Measurements from ENCODE around the gene MYL10.

MYL10 gene

GRCh38 chr7:101628522-101628921 is 574 bp downstream of the MYL10 start:
- no peak overlapping the region for H3K4me3 ChIP-seq (ENCODE audit: low read depth, low read length)
- no peak overlapping the region for H3K27ac ChIP-seq
- H3K27me3 ChIP-seq (ENCODE audit: control insufficient read depth, insufficient read depth, low read length), result no peaks in the 10 kb centered on the region
- H3K79me2 ChIP-seq, result no peaks in the 10 kb centered on the region
- no peaks in the 10 kb centered on the region for H3K4me1 ChIP-seq
- no peaks in the 10 kb centered on the region for H3K36me3 ChIP-seq (ENCODE audit: control insufficient read depth, insufficient read depth, low read length)
- H3K9ac ChIP-seq, result no peak overlapping the region
- no peaks in the 10 kb centered on the region for H3K9me3 ChIP-seq (ENCODE audit: control insufficient read depth, low read length)
- H3K4me2 ChIP-seq (ENCODE audit: low read length), result no peak overlapping the region
- TF ChIP-seq, protein P1, sequence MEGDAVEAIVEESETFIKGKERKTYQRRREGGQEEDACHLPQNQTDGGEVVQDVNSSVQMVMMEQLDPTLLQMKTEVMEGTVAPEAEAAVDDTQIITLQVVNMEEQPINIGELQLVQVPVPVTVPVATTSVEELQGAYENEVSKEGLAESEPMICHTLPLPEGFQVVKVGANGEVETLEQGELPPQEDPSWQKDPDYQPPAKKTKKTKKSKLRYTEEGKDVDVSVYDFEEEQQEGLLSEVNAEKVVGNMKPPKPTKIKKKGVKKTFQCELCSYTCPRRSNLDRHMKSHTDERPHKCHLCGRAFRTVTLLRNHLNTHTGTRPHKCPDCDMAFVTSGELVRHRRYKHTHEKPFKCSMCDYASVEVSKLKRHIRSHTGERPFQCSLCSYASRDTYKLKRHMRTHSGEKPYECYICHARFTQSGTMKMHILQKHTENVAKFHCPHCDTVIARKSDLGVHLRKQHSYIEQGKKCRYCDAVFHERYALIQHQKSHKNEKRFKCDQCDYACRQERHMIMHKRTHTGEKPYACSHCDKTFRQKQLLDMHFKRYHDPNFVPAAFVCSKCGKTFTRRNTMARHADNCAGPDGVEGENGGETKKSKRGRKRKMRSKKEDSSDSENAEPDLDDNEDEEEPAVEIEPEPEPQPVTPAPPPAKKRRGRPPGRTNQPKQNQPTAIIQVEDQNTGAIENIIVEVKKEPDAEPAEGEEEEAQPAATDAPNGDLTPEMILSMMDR (IDR thresholded peaks at IDR 0.05), result no peak
- no peak overlapping the region for H2AFZ ChIP-seq

- Histone ChIP-seq H2AFZ (no peak overlapping the region), H3K27ac (no peak overlapping the region), H3K79me2 (no peaks in the 10 kb centered on the region), H3K27me3 (ENCODE audit: control insufficient read depth, insufficient read depth, low read length) (no peaks in the 10 kb centered on the region), H3K4me3 (ENCODE audit: low read depth, low read length) (no peak overlapping the region), H3K4me2 (ENCODE audit: low read length) (no peak overlapping the region), H3K36me3 (ENCODE audit: control insufficient read depth, insufficient read depth, low read length) (no peaks in the 10 kb centered on the region), H3K4me1 (no peaks in the 10 kb centered on the region), H3K9me3 (ENCODE audit: control insufficient read depth, low read length) (no peaks in the 10 kb centered on the region), H3K9ac (no peak overlapping the region)
- TF ChIP-seq, protein P1 (IDR thresholded peaks at IDR 0.05), result no peak
Observed at GRCh38 chr7:101626758-101627157, 2.3 kb downstream of the MYL10 start.

DNA sequence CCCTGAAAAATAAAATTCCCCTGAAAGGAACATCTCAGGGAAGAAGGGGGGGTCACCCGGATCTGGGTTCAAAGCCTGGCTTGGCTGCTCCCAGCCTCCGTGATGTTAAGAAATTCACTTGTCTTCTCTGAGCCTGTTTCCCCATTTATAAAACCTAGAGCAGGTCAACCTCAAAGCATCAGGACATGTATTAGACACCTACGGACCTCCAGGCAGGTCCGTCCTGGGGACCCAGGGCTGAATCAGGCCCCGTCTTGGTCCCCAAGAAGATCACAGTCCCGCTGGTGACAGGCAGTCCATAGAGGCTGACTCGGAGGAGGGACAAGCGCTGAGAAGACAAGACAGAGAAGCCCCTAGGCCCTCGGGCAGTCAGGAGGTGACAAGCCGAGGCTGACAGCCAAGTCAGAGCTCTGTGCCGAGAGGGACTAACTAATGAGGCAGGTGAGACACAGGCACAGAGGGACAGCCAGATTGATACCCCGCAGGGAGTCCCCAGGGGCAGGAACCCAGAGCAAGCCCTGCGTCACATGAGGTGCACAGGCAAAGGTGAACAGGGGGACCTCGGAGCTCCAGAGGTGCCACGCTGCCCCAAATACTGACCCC is 2.9 kb downstream of the MYL10 start:
- Histone ChIP-seq H3K9me3 (ENCODE audit: control insufficient read depth, low read length) (no peaks in the 10 kb centered on the region), H2AFZ (no peak overlapping the region), H3K36me3 (ENCODE audit: control insufficient read depth, insufficient read depth, low read length) (no peaks in the 10 kb centered on the region), H3K27ac (no peak overlapping the region), H3K4me1 (no peaks in the 10 kb centered on the region), H3K4me3 (ENCODE audit: low read depth, low read length) (no peak overlapping the region), H3K79me2 (no peaks in the 10 kb centered on the region), H3K27me3 (ENCODE audit: control insufficient read depth, insufficient read depth, low read length) (no peaks in the 10 kb centered on the region), H3K9ac (no peak overlapping the region), H3K4me2 (ENCODE audit: low read length) (no peak overlapping the region)
- TF ChIP-seq, protein P1 (IDR thresholded peaks at IDR 0.05), result no peak

DNA sequence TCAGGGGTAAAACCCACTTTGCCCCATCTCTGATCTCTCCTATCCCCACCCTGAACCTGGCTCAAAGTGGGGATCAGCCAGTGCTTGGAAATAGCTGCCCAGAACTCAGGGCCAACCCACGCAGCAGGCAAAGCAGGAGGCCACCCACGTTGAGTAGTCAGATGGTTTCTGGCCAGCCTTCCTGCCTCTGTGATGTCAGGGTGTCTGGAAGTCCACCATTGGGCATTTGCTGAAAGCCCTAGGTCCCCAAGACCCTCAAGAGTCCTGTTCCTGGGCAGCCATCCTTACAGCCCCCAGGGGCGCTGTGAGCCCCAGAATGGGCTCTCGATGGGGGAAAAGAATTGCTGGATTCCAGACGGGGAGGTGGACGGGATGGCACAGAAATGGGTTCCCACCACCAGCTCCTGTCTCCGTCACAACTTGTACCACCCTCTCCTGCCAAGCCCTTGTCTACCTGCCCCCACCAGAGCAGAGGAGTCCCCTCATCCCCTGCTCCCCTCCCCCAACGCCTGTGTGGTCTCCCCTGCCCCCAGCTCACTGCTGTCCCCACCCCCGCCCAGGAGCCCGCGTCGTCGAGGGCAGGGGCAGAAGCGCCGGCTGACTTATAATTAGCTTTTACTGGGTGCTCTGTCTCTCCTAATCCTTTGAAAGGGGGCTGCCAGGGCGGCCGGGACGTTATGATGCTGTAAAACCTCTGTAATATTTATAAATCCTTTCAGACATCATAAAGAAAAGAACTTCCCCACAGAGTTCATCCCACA is 3.9 kb downstream of the MYL10 start:
- no peak overlapping the region for H3K9ac ChIP-seq
- H3K9me3 ChIP-seq (ENCODE audit: control insufficient read depth, low read length), result no peaks in the 10 kb centered on the region
- no peak overlapping the region for H3K4me3 ChIP-seq (ENCODE audit: low read depth, low read length)
- no peak overlapping the region for H3K27ac ChIP-seq
- H2AFZ ChIP-seq, result no peak overlapping the region
- TF ChIP-seq, protein P1 (IDR thresholded peaks at IDR 0.05), result no peak
- H3K4me2 ChIP-seq (ENCODE audit: low read length), result no peak overlapping the region
- H3K27me3 ChIP-seq (ENCODE audit: control insufficient read depth, insufficient read depth, low read length), result no peaks in the 10 kb centered on the region
- no peaks in the 10 kb centered on the region for H3K4me1 ChIP-seq
- H3K79me2 ChIP-seq, result no peaks in the 10 kb centered on the region
- H3K36me3 ChIP-seq (ENCODE audit: control insufficient read depth, insufficient read depth, low read length), result no peaks in the 10 kb centered on the region

Measured in parathyroid adenoma (tissue), 2 donors.